Thyroid gland (tissue), 4 donors: ENCODE data around the gene C1GALT1C1.

Experiments used
- POLR2A ChIP-seq, 2 donors: fragments of 450-650 bp; IDR thresholded peaks; one replicate each; pipeline ENCODE4 v1.6.1; 2017; ENCODE audit warnings: antibody characterized with exemption in 2 of 2, mild to moderate bottlenecking in 2 of 2, moderate library complexity in 1 of 2
- TF ChIP-seq, protein P1 (sequence below), 6 experiments: fragments of 200-600 bp in 3 of 6; fragments of 450-650 bp in 3 of 6; sonication (generic) in 3 of 6; IDR thresholded peaks; one replicate each; pipeline ENCODE4 v1.5.1; 2016 to 2019; ENCODE audit warnings: antibody characterized with exemption in 6 of 6, mild to moderate bottlenecking in 2 of 6, inconsistent platforms in 1 of 6, moderate library complexity in 1 of 6

GRCh38 chrX:120647127-120647526, 17.3 kb upstream of the C1GALT1C1 start:
- TF ChIP-seq, protein P1, sequence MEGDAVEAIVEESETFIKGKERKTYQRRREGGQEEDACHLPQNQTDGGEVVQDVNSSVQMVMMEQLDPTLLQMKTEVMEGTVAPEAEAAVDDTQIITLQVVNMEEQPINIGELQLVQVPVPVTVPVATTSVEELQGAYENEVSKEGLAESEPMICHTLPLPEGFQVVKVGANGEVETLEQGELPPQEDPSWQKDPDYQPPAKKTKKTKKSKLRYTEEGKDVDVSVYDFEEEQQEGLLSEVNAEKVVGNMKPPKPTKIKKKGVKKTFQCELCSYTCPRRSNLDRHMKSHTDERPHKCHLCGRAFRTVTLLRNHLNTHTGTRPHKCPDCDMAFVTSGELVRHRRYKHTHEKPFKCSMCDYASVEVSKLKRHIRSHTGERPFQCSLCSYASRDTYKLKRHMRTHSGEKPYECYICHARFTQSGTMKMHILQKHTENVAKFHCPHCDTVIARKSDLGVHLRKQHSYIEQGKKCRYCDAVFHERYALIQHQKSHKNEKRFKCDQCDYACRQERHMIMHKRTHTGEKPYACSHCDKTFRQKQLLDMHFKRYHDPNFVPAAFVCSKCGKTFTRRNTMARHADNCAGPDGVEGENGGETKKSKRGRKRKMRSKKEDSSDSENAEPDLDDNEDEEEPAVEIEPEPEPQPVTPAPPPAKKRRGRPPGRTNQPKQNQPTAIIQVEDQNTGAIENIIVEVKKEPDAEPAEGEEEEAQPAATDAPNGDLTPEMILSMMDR (IDR thresholded peaks at IDR 0.05), result no peak
- TF ChIP-seq POLR2A (IDR thresholded peaks at IDR 0.05), result no peak
